OCI-LY3 (cell line): Measurements from ENCODE around the gene CTNND2.

Experiments
- CTCF ChIP-seq: fragments of 200-600, 300-600 bp; sonication (generic); IDR thresholded peaks from 2 replicates; pipeline ENCODE4 v1.5.1; 2014; ENCODE audit warnings: antibody characterized with exemption, low read length, low read depth
- EZH2phosphoT487 ChIP-seq: fragments of 200-600 bp; shearing (Covaris generic); IDR thresholded peaks from 2 replicates; pipeline ENCODE4 v1.6.1; 2018; ENCODE audit warnings: antibody characterized with exemption, mixed run types, low read depth

GRCh38 chr5:11148810-11149539 is 755.3 kb downstream of the CTNND2 start:
- no peak for TF ChIP-seq CTCF
- no peak for TF ChIP-seq EZH2phosphoT487
